SIG-M5 treated with dmso at 0.1 percent for 504 hours (cell line): ENCODE data around the gene NSMCE4A.
"Not testable (repeated sequence)": the region's sequence is repeated elsewhere in the genome, so short reads cannot be mapped to it uniquely, and the experiment has no call there.

Source experiments
- DNase-seq: peaks from one replicate; lab custom pipeline; 2025; ENCODE audit not compliant: unreplicated experiment; lab: John Stamatoyannopoulos, UW

NSMCE4A gene

GRCh38 chr10:121990015-121990677 lies 15.1 kb upstream of the NSMCE4A start:
- DNase-seq: no peak

- no peak for DNase-seq
Observed at GRCh38 chr10:121988361-121989324, 13.6 kb upstream of the NSMCE4A start, which contains the start of gene TACC2. Gene TACC2, plus strand, starts transcription at chr10:121989163. Its CDS starts 32,819 bp downstream, at chr10:122021982.

- DNase-seq: no peak
Observed at GRCh38 chr10:121984463-121984862, 9.4 kb upstream of the NSMCE4A start.

- no peak for DNase-seq
Observed at GRCh38 chr10:121983852-121984251, 8.8 kb upstream of the NSMCE4A start.

GRCh38 chr10:121981346-121981745 lies 6.3 kb upstream of the NSMCE4A start:
- DNase-seq: no peak

GRCh38 chr10:121978511-121978910 lies 3.5 kb upstream of the NSMCE4A start:
- DNase-seq: no peak

- DNase-seq: no peak
Observed at GRCh38 chr10:121976607-121977006, 1.6 kb upstream of the NSMCE4A start.

- DNase-seq: no peak
Observed at GRCh38 chr10:121975295-121976086, 474 bp upstream of the NSMCE4A start.

- DNase-seq: no peak
Observed at GRCh38 chr10:121974019-121974534, 940 bp downstream of the NSMCE4A start.

- not testable (repeated sequence) for DNase-seq
Observed at GRCh38 chr10:121969086-121969485, 5.9 kb downstream of the NSMCE4A start.

GRCh38 chr10:121965996-121966395 lies 9.0 kb downstream of the NSMCE4A start:
- DNase-seq: no peak

GRCh38 chr10:121961456-121961855 lies 13.6 kb downstream of the NSMCE4A start:
- DNase-seq: no peak

- no peak for DNase-seq
Observed at GRCh38 chr10:121959671-121960070, 15.3 kb downstream of the NSMCE4A start.

GRCh38 chr10:121956111-121957061 lies 18.6 kb downstream of the NSMCE4A start:
- no peak for DNase-seq

GRCh38 chr10:121952226-121952625 lies 22.8 kb downstream of the NSMCE4A start:
- DNase-seq: no peak

- DNase-seq: no peak
Observed at GRCh38 chr10:121949451-121949850, 25.6 kb downstream of the NSMCE4A start.

GRCh38 chr10:121949049-121949448 lies 26.0 kb downstream of the NSMCE4A start:
- DNase-seq: no peak

GRCh38 chr10:121947343-121948330 lies 27.4 kb downstream of the NSMCE4A start:
- DNase-seq: no peak
